Measurements from ENCODE around the gene ANAPC1. TPM values are rescaled to one million over a fixed set of nuclear protein-coding genes. Genes with fewer than 3 reads are reported as not detected.
"Not testable (repeated sequence)": the region's sequence is repeated elsewhere in the genome, so short reads cannot be mapped to it uniquely, and the experiment has no call there.

Gene ANAPC1
- total and polyA plus RNA-seq, 9 donors, result 15.9 to 24.0 (median 18.2) TPM

DNA sequence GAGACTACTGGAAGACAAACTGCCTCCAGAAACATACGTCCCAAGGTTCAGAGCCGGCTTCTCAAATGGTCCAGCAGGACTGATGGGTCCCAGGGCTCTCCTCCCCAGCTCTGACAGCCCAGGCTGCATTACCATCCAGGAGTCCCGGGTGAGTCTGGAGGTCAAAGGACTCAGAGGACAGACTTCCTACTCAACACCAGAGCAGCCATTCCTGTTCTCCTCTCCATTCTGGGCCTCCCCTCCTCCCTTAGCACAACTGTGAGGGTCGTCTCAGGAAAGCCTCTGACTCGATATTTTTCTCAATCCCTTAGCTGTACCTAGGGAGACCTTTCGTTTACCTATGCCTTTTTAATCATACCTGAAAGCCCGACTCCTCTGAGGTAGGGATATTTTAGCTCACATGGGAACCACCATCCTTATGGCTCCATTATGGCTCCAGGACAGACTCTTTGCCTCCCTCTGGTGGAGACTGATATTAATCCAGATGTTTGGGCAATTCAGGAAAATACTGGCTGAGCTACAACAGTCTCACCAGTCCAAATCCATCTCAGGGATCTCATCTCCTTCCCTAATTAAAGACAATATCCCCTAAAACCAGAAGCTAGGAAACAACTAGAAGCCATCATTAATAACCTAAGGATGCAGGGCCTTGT, 70.9 kb downstream of the ANAPC1 start:
- WGBS (ENCODE audit: insufficient coverage), result no CpG with 5 or more reads among the region's 7 CpGs
- H3K9me3 ChIP-seq (replicated peaks; ENCODE audit: control insufficient read depth, low read depth, low read length); H3K36me3 ChIP-seq (ENCODE audit: control insufficient read depth, insufficient read depth, low read length); DNase-seq; H3K4me1 ChIP-seq (ENCODE audit: control insufficient read depth, insufficient read depth, low read length); H3K27ac ChIP-seq (ENCODE audit: low read length); H3K27me3 ChIP-seq (ENCODE audit: control insufficient read depth, insufficient read depth, low read length); H3K4me3 ChIP-seq (ENCODE audit: low read length): not testable (repeated sequence)

DNA sequence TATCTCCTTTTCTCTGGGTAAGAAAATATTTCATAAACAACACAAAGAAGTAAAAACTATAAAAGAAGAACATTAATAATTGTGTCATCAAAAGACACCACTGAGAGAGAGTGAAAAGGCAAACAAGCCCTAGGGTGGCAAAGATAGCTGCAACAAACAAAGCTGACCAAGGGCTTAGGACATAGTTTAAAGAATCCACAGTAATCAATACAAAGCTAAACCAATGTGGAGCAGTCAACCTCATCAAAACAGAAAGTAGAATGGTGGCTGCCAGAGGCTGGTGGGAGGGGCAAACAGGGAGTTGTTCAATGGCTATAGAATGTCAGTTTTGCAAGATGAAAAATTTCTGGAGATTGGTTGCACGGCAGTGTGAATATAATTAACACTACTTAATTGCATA, 93.4 kb downstream of the ANAPC1 start:
- H3K27me3 ChIP-seq (ENCODE audit: control insufficient read depth, insufficient read depth, low read length); H3K36me3 ChIP-seq (ENCODE audit: control insufficient read depth, insufficient read depth, low read length); H3K4me1 ChIP-seq (ENCODE audit: control insufficient read depth, insufficient read depth, low read length); H3K27ac ChIP-seq (ENCODE audit: low read length); H3K9me3 ChIP-seq (replicated peaks; ENCODE audit: control insufficient read depth, low read depth, low read length); H3K4me3 ChIP-seq (ENCODE audit: low read length); DNase-seq: not testable (repeated sequence)
- WGBS (ENCODE audit: insufficient coverage), result no CpG with 5 or more reads among the region's 1 CpG

DNA sequence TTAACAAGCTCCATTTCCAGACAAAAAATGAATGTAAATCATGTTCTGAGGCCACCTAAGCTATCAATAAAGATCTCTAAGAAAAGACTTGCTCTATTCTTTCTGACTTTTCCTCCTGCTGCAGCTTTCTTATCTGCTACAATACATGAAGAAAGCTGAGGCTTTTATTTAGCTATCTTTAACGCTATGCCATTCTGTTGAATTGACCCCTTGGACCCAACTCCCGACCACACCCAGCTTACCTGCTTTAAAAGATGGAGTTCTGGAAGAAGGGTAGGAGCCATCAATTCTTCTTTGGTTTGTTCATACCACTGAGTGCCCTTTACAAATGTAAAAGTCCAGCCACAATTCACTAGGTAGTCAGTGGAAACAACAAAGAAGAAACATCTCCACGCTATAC, 99.9 kb downstream of the ANAPC1 start:
- not testable (repeated sequence) for H3K4me3 ChIP-seq (ENCODE audit: low read length); DNase-seq; H3K27ac ChIP-seq (ENCODE audit: low read length); H3K36me3 ChIP-seq (ENCODE audit: control insufficient read depth, insufficient read depth, low read length); H3K27me3 ChIP-seq (ENCODE audit: control insufficient read depth, insufficient read depth, low read length); H3K9me3 ChIP-seq (replicated peaks; ENCODE audit: control insufficient read depth, low read depth, low read length); H3K4me1 ChIP-seq (ENCODE audit: control insufficient read depth, insufficient read depth, low read length)
- no CpG with 5 or more reads among the region's 3 CpGs for WGBS (ENCODE audit: insufficient coverage)

DNA sequence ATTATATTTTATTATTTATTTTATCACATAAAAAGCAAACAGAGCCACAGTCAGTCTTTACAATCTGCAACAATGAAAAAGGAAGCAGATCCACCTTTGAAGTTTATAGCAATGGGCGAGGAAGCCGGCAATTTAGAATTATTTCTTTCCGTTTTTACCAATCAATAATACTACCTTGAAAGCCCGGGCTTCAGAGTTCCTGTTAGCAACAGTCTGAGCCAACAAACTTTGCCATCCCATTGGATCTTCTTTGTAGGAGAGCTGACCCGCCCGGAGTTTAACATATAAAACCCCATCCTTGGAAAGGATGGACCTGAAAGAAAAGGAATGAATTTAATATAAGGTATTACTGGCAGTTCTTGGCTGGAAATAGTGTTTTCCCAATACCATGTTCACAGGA, 101.8 kb downstream of the ANAPC1 start:
- H3K27me3 ChIP-seq (ENCODE audit: control insufficient read depth, insufficient read depth, low read length); H3K4me1 ChIP-seq (ENCODE audit: control insufficient read depth, insufficient read depth, low read length); H3K36me3 ChIP-seq (ENCODE audit: control insufficient read depth, insufficient read depth, low read length); H3K4me3 ChIP-seq (ENCODE audit: low read length); H3K27ac ChIP-seq (ENCODE audit: low read length); DNase-seq; H3K9me3 ChIP-seq (replicated peaks; ENCODE audit: control insufficient read depth, low read depth, low read length): not testable (repeated sequence)
- no CpG with 5 or more reads among the region's 6 CpGs for WGBS (ENCODE audit: insufficient coverage)

DNA sequence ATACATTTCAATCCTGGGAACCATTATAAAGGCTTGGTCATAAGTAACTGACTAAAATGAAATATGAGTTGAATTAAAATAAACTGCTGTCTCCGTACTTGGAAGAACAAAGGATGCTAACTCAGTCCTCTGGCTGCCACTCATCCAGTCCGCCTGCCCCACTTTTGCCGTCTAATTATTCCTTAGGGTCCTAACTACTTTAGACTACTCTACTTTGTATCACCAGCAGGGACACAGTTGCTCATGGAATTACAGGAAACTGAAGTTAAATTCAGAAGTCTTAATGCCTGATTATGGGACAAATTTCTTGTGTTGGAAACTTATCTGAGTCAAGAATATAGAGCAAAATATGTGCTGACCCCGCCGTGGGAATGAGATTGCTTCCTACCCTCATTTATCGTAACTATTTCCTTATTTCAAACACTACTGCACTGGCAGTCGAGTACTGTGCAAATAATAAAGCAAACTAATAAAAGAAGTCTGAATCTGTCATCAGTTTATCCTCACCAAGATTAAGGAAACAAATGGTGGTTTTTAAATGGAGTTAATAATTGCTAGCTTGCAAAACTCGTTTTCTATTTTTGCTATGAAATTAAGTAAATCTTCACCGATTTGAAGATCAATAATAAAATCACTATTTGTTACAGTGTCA, 102.4 kb downstream of the ANAPC1 start:
- H3K27ac ChIP-seq (ENCODE audit: low read length); DNase-seq; H3K36me3 ChIP-seq (ENCODE audit: control insufficient read depth, insufficient read depth, low read length); H3K9me3 ChIP-seq (replicated peaks; ENCODE audit: control insufficient read depth, low read depth, low read length); H3K27me3 ChIP-seq (ENCODE audit: control insufficient read depth, insufficient read depth, low read length); H3K4me1 ChIP-seq (ENCODE audit: control insufficient read depth, insufficient read depth, low read length); H3K4me3 ChIP-seq (ENCODE audit: low read length): not testable (repeated sequence)
- no CpG with 5 or more reads among the region's 9 CpGs for WGBS (ENCODE audit: insufficient coverage)

DNA sequence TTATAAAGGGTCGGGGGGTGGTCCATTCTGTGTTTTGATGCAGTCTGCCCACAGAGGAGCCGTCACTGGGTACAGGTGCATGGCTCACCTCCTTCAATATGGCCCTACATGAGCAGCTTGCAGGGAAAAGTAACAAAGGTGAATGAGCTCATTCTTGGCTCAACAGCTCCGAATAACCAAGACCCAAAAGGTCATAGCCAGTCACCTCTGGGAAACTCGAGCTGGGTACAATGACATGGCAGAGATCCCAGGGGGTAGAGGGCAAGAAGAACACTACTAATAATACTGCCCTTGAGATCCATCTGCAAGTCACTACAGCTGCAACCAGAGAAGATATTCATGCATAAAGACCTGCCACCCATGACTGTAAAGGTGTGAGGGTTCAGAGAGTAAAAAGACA, 106.8 kb downstream of the ANAPC1 start:
- not testable (repeated sequence) for DNase-seq; H3K4me3 ChIP-seq (ENCODE audit: low read length)

DNA sequence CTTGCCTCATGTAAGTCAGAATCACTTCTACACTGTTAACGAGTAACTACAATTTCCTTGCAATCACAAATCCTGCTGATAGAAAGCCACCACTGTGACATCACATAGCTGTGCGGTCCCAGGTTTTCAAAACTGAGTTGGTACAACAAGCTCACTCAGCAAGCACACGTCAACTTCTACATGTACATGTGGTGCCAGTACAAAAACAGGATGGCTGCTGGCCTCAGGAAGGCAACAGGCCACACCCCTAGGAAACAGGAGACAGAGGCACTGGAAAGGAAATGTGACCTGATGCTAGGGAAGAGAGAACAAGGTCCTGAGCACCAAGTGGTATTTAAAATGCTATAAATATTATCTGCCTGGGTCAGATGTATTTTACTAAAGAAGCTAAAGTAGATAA, 107.7 kb downstream of the ANAPC1 start:
- no CpG with 5 or more reads among the region's 3 CpGs for WGBS (ENCODE audit: insufficient coverage)
- not testable (repeated sequence) for DNase-seq; H3K4me3 ChIP-seq (ENCODE audit: low read length); H3K27ac ChIP-seq (ENCODE audit: low read length); H3K9me3 ChIP-seq (replicated peaks; ENCODE audit: control insufficient read depth, low read depth, low read length); H3K4me1 ChIP-seq (ENCODE audit: control insufficient read depth, insufficient read depth, low read length); H3K27me3 ChIP-seq (ENCODE audit: control insufficient read depth, insufficient read depth, low read length); H3K36me3 ChIP-seq (ENCODE audit: control insufficient read depth, insufficient read depth, low read length)

More for the DNA sequence above, 106.8 kb downstream of the ANAPC1 start:
- H3K27me3 ChIP-seq (ENCODE audit: control insufficient read depth, insufficient read depth, low read length); H3K36me3 ChIP-seq (ENCODE audit: control insufficient read depth, insufficient read depth, low read length); H3K4me1 ChIP-seq (ENCODE audit: control insufficient read depth, insufficient read depth, low read length); H3K27ac ChIP-seq (ENCODE audit: low read length); H3K9me3 ChIP-seq (replicated peaks; ENCODE audit: control insufficient read depth, low read depth, low read length): not testable (repeated sequence)
- no CpG with 5 or more reads among the region's 4 CpGs for WGBS (ENCODE audit: insufficient coverage)

DNA sequence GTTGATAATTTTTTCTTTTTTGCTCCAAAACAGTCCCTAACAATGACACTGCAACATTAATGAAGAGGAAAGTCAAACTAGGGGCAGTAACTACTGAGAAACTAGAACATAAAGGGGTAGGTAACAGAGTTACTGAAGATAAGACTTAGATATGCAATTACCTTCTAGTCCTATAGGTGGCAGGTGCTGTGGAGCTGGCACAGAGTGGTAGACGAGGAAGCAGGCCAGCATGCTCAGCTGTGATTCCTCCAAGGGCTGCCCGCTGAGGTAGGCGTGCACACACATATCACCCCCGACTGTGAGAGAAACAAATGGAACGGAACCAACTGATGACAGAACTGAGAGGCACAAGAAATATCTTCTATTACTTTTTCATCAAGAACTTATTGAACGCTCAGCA, 111.8 kb downstream of the ANAPC1 start:
- H3K4me1 ChIP-seq (ENCODE audit: control insufficient read depth, insufficient read depth, low read length); DNase-seq; H3K36me3 ChIP-seq (ENCODE audit: control insufficient read depth, insufficient read depth, low read length); H3K27ac ChIP-seq (ENCODE audit: low read length); H3K9me3 ChIP-seq (replicated peaks; ENCODE audit: control insufficient read depth, low read depth, low read length); H3K27me3 ChIP-seq (ENCODE audit: control insufficient read depth, insufficient read depth, low read length); H3K4me3 ChIP-seq (ENCODE audit: low read length): not testable (repeated sequence)
- no CpG with 5 or more reads among the region's 6 CpGs for WGBS (ENCODE audit: insufficient coverage)

DNA sequence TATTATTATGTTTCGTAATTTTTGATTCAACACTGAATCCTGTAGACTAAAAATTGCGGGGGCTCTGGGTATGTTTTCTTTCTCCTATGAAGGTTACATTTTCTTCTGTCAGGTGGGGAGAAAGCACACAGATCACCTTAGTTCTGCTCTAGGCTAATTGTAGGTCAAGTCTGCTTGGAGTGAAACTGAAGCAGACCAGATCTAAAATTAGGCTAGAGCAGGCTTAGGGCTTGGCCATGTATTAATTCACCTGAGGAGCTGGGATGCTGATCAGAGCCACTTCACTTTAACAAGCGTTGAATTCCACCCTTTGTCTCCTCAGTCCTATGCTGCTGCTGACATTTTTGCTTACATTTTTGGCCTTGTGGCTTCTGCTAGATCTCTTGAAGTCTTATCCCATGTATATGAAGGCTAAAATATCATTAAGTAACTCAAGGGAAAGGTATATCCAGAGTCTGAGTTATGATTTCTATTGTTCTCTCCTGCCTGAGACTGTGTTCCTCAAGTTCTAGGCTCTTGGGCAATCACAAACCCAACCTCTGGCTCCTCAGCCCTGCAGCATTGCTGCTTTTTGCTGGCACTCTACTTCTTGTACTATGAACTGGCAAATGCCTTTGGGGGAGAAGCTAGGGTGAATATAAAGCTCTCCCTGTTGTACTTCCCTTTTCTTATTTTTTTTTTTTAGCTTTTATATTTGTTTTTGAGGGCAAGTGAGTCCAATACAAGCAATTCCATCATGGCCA, 112.9 kb downstream of the ANAPC1 start:
- not testable (repeated sequence) for H3K36me3 ChIP-seq (ENCODE audit: control insufficient read depth, insufficient read depth, low read length); H3K27ac ChIP-seq (ENCODE audit: low read length); DNase-seq; H3K9me3 ChIP-seq (replicated peaks; ENCODE audit: control insufficient read depth, low read depth, low read length); H3K4me1 ChIP-seq (ENCODE audit: control insufficient read depth, insufficient read depth, low read length); H3K27me3 ChIP-seq (ENCODE audit: control insufficient read depth, insufficient read depth, low read length); H3K4me3 ChIP-seq (ENCODE audit: low read length)
- WGBS (ENCODE audit: insufficient coverage), result no CpG with 5 or more reads among the region's 3 CpGs

DNA sequence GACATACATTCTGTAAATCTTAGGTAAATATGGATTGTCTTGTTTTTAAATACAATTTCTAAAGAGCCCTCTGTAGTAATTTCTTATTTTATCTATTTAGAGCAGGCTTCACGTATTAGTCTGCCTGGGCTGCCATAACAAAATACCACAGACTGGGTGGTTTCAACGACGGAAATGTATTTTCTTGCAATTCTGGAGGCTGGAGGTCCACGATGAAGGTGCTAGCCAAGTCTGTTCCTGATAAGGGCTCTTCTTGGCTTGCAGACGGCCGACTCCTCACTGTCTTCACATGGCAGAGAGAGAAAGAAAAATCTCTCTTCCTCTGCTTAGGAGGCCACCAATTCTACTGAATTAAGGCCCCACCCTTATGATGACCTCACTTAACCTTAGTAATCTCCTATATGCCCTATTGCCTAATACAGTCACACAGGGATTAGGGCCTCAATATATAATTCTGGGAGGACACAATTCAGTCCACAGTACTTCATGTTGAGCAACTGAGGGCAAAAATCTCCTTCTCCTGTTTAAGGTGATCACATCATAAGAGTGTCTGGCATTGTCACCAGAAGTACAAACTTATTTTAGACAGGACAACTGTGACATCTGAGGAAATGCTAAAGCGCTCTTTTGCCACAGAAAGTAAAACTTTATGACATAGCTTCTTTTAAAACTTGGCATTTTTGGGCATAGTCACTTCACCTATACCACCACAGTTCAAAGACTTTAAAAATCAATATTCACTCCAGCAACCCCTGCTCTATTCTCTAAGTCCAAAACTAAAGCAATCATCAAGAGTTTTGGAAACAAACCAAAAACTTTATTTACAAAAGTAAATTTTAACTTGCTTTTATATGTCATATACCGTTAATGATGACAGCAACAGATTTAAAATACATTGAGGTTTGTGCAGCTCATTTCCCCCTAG, 115.5 kb downstream of the ANAPC1 start:
- WGBS (ENCODE audit: insufficient coverage), result no CpG with 5 or more reads among the region's 8 CpGs

More for the DNA sequence above, 115.5 kb downstream of the ANAPC1 start:
- H3K4me3 ChIP-seq (ENCODE audit: low read length); H3K27me3 ChIP-seq (ENCODE audit: control insufficient read depth, insufficient read depth, low read length); H3K9me3 ChIP-seq (replicated peaks; ENCODE audit: control insufficient read depth, low read depth, low read length); H3K36me3 ChIP-seq (ENCODE audit: control insufficient read depth, insufficient read depth, low read length); DNase-seq; H3K27ac ChIP-seq (ENCODE audit: low read length); H3K4me1 ChIP-seq (ENCODE audit: control insufficient read depth, insufficient read depth, low read length): not testable (repeated sequence)
